K562 (cell line): ENCODE measurements around the gene POU2F3. TPM values are rescaled to one million over a fixed set of nuclear protein-coding genes. Genes with fewer than 3 reads are reported as not detected.

ENCODE experiments used
- ATAC-seq: fragments of 200-7000 bp; cut with Tn5 transposase; 3 replicates; pipeline ENCODE4 v1.9.1; 2020; ENCODE audit warnings: moderate library complexity
- BruUV-seq: library from RNA; stranded (reverse); fragments of 400-500 nt; replicated peaks from 2 replicates; lab custom pipeline; 2021; lab: Mats Ljungman, UMichigan
- CTCF ChIA-PET: fragments of 300-600 bp; formaldehyde crosslinking; extraction: SDS; loops from one replicate; lab custom pipeline; 2021; ENCODE audit warnings: low intra/inter-chr PET ratio; lab: Yijun Ruan, JAX
- POLR2A ChIA-PET: fragments of 300-600, 350-650 bp; sonication (Branson Sonifier 250); formaldehyde crosslinking; extraction: SDS; loops from one replicate; lab custom pipeline; 2021; ENCODE audit warnings: antibody characterized with exemption, inconsistent platforms; lab: Yijun Ruan, JAX
- DNase-seq, 4 experiments: peaks; one replicate each; pipeline versions ENCODE4 v3.0.0 to v3.0.0-alpha.2; 2011 to 2018; ENCODE audit warnings: low spot score in 3 of 4, mixed read lengths in 3 of 4; ENCODE audit errors: extremely low read depth in 1 of 4
- FAIRE-seq: peaks from 2 replicates; lab custom pipeline; 2011; peaks lifted over from hg19 to GRCh38; lab: Jason Lieb, UNC
- H2AFZ ChIP-seq: 2 replicates; pipeline ENCODE4 v1.6.0; 2011; ENCODE audit warnings: low read depth, low read length, control low read depth, inconsistent platforms
- H3K27ac ChIP-seq: fragments of 200-600 bp; 3 replicates; pipeline ENCODE4 v1.8.0; 2011; ENCODE audit warnings: low read depth, mild to moderate bottlenecking, control low read depth, inconsistent platforms, low read length, moderate library complexity, mixed read lengths; ENCODE audit errors: extremely low read depth
- H3K27me3 ChIP-seq, 2 experiments: fragments of 300-600 bp in 1 of 2; 2 replicates in 1 of 2; 3 replicates in 1 of 2; pipeline versions ENCODE4 v1.6.0 to v1.8.0; 2011; ENCODE audit warnings: inconsistent platforms in 2 of 2, low read length in 2 of 2, mild to moderate bottlenecking in 1 of 2, mixed read lengths in 1 of 2, moderate library complexity in 1 of 2; ENCODE audit not compliant: control insufficient read depth in 2 of 2, insufficient read depth in 2 of 2
- H3K36me3 ChIP-seq: fragments of 300-600 bp; 3 replicates; pipeline ENCODE4 v1.8.0; 2011; ENCODE audit warnings: mild to moderate bottlenecking, low read length, inconsistent platforms; ENCODE audit not compliant: control insufficient read depth, insufficient read depth
- H3K4me1 ChIP-seq, 2 experiments: fragments of 200-600 bp in 1 of 2; replicated peaks in 1 of 2; 2 replicates in 1 of 2; 3 replicates in 1 of 2; pipeline versions ENCODE4 v1.5.1 to v1.8.0; 2011; ENCODE audit warnings: inconsistent platforms in 2 of 2, low read length in 2 of 2, mild to moderate bottlenecking in 1 of 2, mixed read lengths in 1 of 2, moderate library complexity in 1 of 2; ENCODE audit not compliant: control insufficient read depth in 2 of 2, insufficient read depth in 2 of 2
- H3K4me2 ChIP-seq: 2 replicates; pipeline ENCODE4 v1.6.1; 2011; ENCODE audit warnings: low read length, control low read depth, inconsistent platforms, mixed read lengths; ENCODE audit not compliant: insufficient read depth
- H3K4me3 ChIP-seq: fragments of 200-600 bp; sonication (generic), shearing (Covaris generic); 2 replicates; pipeline ENCODE4 v1.5.1; 2016; ENCODE audit warnings: control low read depth, inconsistent platforms
- H3K79me2 ChIP-seq: fragments of 200-600 bp; 3 replicates; pipeline ENCODE4 v1.8.0; 2011; ENCODE audit warnings: low read length, inconsistent platforms; ENCODE audit not compliant: control insufficient read depth, insufficient read depth
- H3K9ac ChIP-seq, 2 experiments: 2 replicates each; pipeline versions ENCODE4 v1.6.0 to v1.6.1; 2011; ENCODE audit warnings: low read depth in 2 of 2, low read length in 2 of 2, control low read depth in 1 of 2, inconsistent platforms in 1 of 2, mild to moderate bottlenecking in 1 of 2, mixed read lengths in 1 of 2; ENCODE audit not compliant: insufficient read depth in 1 of 2
- H3K9me1 ChIP-seq: one replicate; pipeline ENCODE4 v1.6.0; 2011; ENCODE audit warnings: inconsistent platforms, mild to moderate bottlenecking, low read length, moderate library complexity; ENCODE audit not compliant: control insufficient read depth, insufficient read depth
- H3K9me3 ChIP-seq: replicated peaks from 2 replicates; pipeline ENCODE4 v1.5.1; 2011; ENCODE audit warnings: low read depth, low read length, inconsistent platforms; ENCODE audit not compliant: control insufficient read depth, insufficient read depth
- H4K20me1 ChIP-seq: replicated peaks from 2 replicates; pipeline ENCODE4 v1.6.1; 2011; ENCODE audit warnings: low read length, inconsistent platforms, mixed read lengths; ENCODE audit not compliant: control insufficient read depth, insufficient read depth
- E4F1 ChIP-seq: fragments of 250-450 bp; sonication (Bioruptor Pico); IDR thresholded peaks from 2 replicates; pipeline ENCODE4 v1.5.0; 2021; ENCODE audit warnings: mild to moderate bottlenecking, borderline replicate concordance
- ERF ChIP-seq: fragments of 450-650 bp; formaldehyde crosslinking; IDR thresholded peaks from 2 replicates; pipeline ENCODE4 v1.4.0; 2020; ENCODE audit warnings: mild to moderate bottlenecking, mixed read lengths
- RNF2 ChIP-seq: sonication (generic); IDR thresholded peaks from 2 replicates; pipeline ENCODE4 v1.6.1; 2016
- SIN3B ChIP-seq: fragments of 450-650 bp; IDR thresholded peaks from 2 replicates; pipeline ENCODE4 v1.6.1; 2017; ENCODE audit warnings: low read depth, mild to moderate bottlenecking, moderate library complexity
- TBL1XR1 ChIP-seq, 2 experiments: IDR thresholded peaks; 2 replicates each; pipeline ENCODE4 v1.6.1; 2012; ENCODE audit warnings: improper control_type of control experiment in 2 of 2, low read length in 2 of 2, mild to moderate bottlenecking in 1 of 2
- TEAD4 ChIP-seq, 2 experiments: sonication (generic) in 1 of 2; formaldehyde crosslinking in 1 of 2; IDR thresholded peaks; 2 replicates each; pipeline versions ENCODE4 v1.6.1 to v1.8.0; 2012 to 2022; ENCODE audit warnings: borderline replicate concordance in 1 of 2, inconsistent platforms in 1 of 2, low read length in 1 of 2, mild to moderate bottlenecking in 1 of 2, missing genetic modification reagents in 1 of 2
- ZHX1 ChIP-seq: fragments of 150-350 bp; conservative IDR thresholded peaks from 2 replicates; pipeline ENCODE4 v1.6.1; 2014; ENCODE audit warnings: low read length
- WGBS: fragments of 100-300 bp; shearing (Covaris generic); methylation state at CpG from one replicate; pipeline ENCODE4 v1.1.6; 2016; ENCODE audit warnings: low coverage, mixed read lengths; ENCODE audit not compliant: insufficient coverage; ENCODE audit errors: missing lambda C conversion rate; 5-methylcytosine and 5-hydroxymethylcytosine counted together
- in situ Hi-C: fragments of 300-500 bp; cut with MboI; formaldehyde crosslinking; loops from 4 replicates; pipeline ENCODE4 v1.15.0; 2018; ENCODE audit warnings: inconsistent platforms, mixed read lengths
- intact Hi-C: fragments of 100-400 bp; cut with micrococcal nuclease; formaldehyde crosslinking; loops from 2 replicates; pipeline ENCODE4 v1.14.2; 2022
- polyA plus RNA-seq, 8 experiments: library from polyadenylated mRNA; depleted of rRNA in 4 of 8; stranded (reverse) in 5 of 8; unstranded in 3 of 8; fragments of >200 nt; fragmentation: Nextera tagmentation in 2 of 8; fragmentation: Illumina TruSeq in 1 of 8; extraction: Ambion mirVana in 2 of 8; extraction: Trizol in 1 of 8; gene quantifications; 2 replicates each; pipeline versions ENCODE4 v1.2.1 to v1.2.3, GENCODE V29; 2011 to 2014; ENCODE audit warnings: inconsistent platforms in 1 of 8, missing spikeins in 1 of 8
- total RNA-seq, 7 experiments: library from RNA; depleted of rRNA in 6 of 7; stranded (reverse); fragments of >200 nt in 6 of 7; fragmentation: Illumina TruSeq in 2 of 7; extraction: Trizol in 2 of 7; gene quantifications; 2 replicates each; pipeline versions ENCODE4 v1.2.1 to v1.2.3, GENCODE V29; 2011 to 2021; ENCODE audit warnings: low replicate concordance in 1 of 7

POU2F3 gene
- total and polyA plus RNA-seq, 9 of the 15 experiments (the other 6 are each of a cell fraction or from before 2014, with no cell fraction given): not detected

GRCh38 chr11:120244476-120245365, 4.8 kb downstream of the POU2F3 start (continued):
- TF ChIP-seq ZHX1 (no peak), ERF (CRISPR knock-in tag) (no peak), E4F1 (CRISPR knock-in tag) (no peak)

- Histone ChIP-seq H3K4me2 (no peak overlapping the region), H4K20me1 (0 out of 2 replicates have a peak, but pooled peaks cover 14% of the 10 kb centered on the region), H3K9me1 (no peaks in the 10 kb centered on the region), H2AFZ (no peak overlapping the region), H3K79me2 (no peaks in the 10 kb centered on the region), H3K36me3 (no peaks in the 10 kb centered on the region), H3K4me1 (no peaks in the 10 kb centered on the region), H3K4me3 (no peak overlapping the region), H3K27me3 (peaks cover 38 to 77% of the 10 kb centered on the region in 2 experiments), H3K9ac (no peak overlapping the region), H3K9me3 (no peaks in the 10 kb centered on the region), H3K27ac (no peak overlapping the region)
- no peak for ATAC-seq
- 17% methylated on average over 1 of the region's 1 CpG for WGBS
- in situ Hi-C loops: no loop called here
- intact Hi-C loops: no loop called here
- FAIRE-seq: no peak
- BruUV-seq: no TSS peak
- TF ChIP-seq TBL1XR1 (IDR thresholded peaks at IDR 0.05; ENCODE audit: low read length in 2 of 2) (no peak), RNF2 (no peak), TEAD4 (IDR thresholded peaks at IDR 0.05; ENCODE audit: low read length) (no peak), TEAD4 (CRISPR knock-in tag; IDR thresholded peaks at IDR 0.05; ENCODE audit: borderline replicate concordance) (no peak), SIN3B (no peak)
- POLR2A ChIA-PET: no interaction called here
- no peak for DNase-seq
- CTCF ChIA-PET: no interaction called here
These were observed 5.5 kb downstream of the POU2F3 start for GRCh38 chr11:120245434-120245833.
